ENCODE results near the gene ECE1. TPM values are rescaled to one million over a fixed set of nuclear protein-coding genes. Genes with fewer than 3 reads are reported as not detected.

The ECE1 gene
- total and polyA plus RNA-seq, 2 of the 13 experiments (the other 11 are each of a cell fraction or from before 2014, with no cell fraction given): 13.5 to 21.2 TPM

- TF ChIP-seq ATF7 (IDR thresholded peaks at IDR 0.05): 0 out of 2 replicates have a peak, but pooled peaks have one; percentile 29
- no peak; the same call in 1 of the 2 replicates for TF ChIP-seq ATF7 (CRISPR knock-in tag; IDR thresholded peaks at IDR 0.05)
- no peak for TF ChIP-seq ZNF230 (CRISPR knock-in tag; IDR thresholded peaks at IDR 0.05)
- TF ChIP-seq HMGA1 (CRISPR knock-in tag; conservative IDR thresholded peaks at IDR 0.05): no peak
- peak; percentile 89 for TF ChIP-seq MXD4 (CRISPR knock-in tag; IDR thresholded peaks at IDR 0.05)
- TF ChIP-seq, protein P1, sequence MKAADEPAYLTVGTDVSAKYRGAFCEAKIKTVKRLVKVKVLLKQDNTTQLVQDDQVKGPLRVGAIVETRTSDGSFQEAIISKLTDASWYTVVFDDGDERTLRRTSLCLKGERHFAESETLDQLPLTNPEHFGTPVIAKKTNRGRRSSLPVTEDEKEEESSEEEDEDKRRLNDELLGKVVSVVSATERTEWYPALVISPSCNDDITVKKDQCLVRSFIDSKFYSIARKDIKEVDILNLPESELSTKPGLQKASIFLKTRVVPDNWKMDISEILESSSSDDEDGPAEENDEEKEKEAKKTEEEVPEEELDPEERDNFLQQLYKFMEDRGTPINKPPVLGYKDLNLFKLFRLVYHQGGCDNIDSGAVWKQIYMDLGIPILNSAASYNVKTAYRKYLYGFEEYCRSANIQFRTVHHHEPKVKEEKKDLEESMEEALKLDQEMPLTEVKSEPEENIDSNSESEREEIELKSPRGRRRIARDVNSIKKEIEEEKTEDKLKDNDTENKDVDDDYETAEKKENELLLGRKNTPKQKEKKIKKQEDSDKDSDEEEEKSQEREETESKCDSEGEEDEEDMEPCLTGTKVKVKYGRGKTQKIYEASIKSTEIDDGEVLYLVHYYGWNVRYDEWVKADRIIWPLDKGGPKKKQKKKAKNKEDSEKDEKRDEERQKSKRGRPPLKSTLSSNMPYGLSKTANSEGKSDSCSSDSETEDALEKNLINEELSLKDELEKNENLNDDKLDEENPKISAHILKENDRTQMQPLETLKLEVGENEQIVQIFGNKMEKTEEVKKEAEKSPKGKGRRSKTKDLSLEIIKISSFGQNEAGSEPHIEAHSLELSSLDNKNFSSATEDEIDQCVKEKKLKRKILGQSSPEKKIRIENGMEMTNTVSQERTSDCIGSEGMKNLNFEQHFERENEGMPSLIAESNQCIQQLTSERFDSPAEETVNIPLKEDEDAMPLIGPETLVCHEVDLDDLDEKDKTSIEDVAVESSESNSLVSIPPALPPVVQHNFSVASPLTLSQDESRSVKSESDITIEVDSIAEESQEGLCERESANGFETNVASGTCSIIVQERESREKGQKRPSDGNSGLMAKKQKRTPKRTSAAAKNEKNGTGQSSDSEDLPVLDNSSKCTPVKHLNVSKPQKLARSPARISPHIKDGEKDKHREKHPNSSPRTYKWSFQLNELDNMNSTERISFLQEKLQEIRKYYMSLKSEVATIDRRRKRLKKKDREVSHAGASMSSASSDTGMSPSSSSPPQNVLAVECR (CRISPR knock-in tag; IDR thresholded peaks at IDR 0.05; ENCODE audit: borderline replicate concordance): peak; percentile 57; the same call in 1 of the 2 replicates
- no peak; the same call in 1 of the 2 replicates for TF ChIP-seq TOPORS (CRISPR knock-in tag; IDR thresholded peaks at IDR 0.05)
- peak; percentile 80 for TF ChIP-seq ISL2 (CRISPR knock-in tag; IDR thresholded peaks at IDR 0.05)
- TF ChIP-seq PLRG1 (conservative IDR thresholded peaks at IDR 0.05): no peak
- TF ChIP-seq, protein P2, sequence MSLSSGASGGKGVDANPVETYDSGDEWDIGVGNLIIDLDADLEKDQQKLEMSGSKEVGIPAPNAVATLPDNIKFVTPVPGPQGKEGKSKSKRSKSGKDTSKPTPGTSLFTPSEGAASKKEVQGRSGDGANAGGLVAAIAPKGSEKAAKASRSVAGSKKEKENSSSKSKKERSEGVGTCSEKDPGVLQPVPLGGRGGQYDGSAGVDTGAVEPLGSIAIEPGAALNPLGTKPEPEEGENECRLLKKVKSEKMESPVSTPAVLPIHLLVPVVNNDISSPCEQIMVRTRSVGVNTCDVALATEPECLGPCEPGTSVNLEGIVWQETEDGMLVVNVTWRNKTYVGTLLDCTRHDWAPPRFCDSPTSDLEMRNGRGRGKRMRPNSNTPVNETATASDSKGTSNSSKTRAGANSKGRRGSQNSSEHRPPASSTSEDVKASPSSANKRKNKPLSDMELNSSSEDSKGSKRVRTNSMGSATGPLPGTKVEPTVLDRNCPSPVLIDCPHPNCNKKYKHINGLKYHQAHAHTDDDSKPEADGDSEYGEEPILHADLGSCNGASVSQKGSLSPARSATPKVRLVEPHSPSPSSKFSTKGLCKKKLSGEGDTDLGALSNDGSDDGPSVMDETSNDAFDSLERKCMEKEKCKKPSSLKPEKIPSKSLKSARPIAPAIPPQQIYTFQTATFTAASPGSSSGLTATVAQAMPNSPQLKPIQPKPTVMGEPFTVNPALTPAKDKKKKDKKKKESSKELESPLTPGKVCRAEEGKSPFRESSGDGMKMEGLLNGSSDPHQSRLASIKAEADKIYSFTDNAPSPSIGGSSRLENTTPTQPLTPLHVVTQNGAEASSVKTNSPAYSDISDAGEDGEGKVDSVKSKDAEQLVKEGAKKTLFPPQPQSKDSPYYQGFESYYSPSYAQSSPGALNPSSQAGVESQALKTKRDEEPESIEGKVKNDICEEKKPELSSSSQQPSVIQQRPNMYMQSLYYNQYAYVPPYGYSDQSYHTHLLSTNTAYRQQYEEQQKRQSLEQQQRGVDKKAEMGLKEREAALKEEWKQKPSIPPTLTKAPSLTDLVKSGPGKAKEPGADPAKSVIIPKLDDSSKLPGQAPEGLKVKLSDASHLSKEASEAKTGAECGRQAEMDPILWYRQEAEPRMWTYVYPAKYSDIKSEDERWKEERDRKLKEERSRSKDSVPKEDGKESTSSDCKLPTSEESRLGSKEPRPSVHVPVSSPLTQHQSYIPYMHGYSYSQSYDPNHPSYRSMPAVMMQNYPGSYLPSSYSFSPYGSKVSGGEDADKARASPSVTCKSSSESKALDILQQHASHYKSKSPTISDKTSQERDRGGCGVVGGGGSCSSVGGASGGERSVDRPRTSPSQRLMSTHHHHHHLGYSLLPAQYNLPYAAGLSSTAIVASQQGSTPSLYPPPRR (CRISPR knock-in tag; IDR thresholded peaks at IDR 0.05; ENCODE audit: borderline replicate concordance): peak; percentile 84
- TF ChIP-seq NFE2L1 (CRISPR knock-in tag; IDR thresholded peaks at IDR 0.05; ENCODE audit: borderline replicate concordance): no peak
- TF ChIP-seq, protein P3, sequence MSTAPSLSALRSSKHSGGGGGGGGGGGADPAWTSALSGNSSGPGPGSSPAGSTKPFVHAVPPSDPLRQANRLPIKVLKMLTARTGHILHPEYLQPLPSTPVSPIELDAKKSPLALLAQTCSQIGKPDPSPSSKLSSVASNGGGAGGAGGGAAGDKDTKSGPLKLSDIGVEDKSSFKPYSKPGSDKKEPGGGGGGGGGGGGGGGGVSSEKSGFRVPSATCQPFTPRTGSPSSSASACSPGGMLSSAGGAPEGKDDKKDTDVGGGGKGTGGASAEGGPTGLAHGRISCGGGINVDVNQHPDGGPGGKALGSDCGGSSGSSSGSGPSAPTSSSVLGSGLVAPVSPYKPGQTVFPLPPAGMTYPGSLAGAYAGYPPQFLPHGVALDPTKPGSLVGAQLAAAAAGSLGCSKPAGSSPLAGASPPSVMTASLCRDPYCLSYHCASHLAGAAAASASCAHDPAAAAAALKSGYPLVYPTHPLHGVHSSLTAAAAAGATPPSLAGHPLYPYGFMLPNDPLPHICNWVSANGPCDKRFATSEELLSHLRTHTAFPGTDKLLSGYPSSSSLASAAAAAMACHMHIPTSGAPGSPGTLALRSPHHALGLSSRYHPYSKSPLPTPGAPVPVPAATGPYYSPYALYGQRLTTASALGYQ (CRISPR knock-in tag; IDR thresholded peaks at IDR 0.05): peak; percentile 80; the same call in 1 of the 2 replicates
- TF ChIP-seq ZSCAN5A (CRISPR knock-in tag; IDR thresholded peaks at IDR 0.05; ENCODE audit: borderline replicate concordance): no peak
- TF ChIP-seq ZNF138 (CRISPR knock-in tag; IDR thresholded peaks at IDR 0.05; ENCODE audit: low read depth): no peak
- TF ChIP-seq ZNF672 (CRISPR knock-in tag; IDR thresholded peaks at IDR 0.05): no peak
- TF ChIP-seq, protein P4, sequence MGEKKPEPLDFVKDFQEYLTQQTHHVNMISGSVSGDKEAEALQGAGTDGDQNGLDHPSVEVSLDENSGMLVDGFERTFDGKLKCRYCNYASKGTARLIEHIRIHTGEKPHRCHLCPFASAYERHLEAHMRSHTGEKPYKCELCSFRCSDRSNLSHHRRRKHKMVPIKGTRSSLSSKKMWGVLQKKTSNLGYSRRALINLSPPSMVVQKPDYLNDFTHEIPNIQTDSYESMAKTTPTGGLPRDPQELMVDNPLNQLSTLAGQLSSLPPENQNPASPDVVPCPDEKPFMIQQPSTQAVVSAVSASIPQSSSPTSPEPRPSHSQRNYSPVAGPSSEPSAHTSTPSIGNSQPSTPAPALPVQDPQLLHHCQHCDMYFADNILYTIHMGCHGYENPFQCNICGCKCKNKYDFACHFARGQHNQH (CRISPR knock-in tag; IDR thresholded peaks at IDR 0.05): peak; percentile 74
Observed at GRCh38 chr1:21329209-21329844, 39.1 kb upstream of the ECE1 start (continued).

All from HepG2 (cell line).